NCI-H526 treated with DMSO at 0.1 percent for 48 hours (cell line): ENCODE results near the gene PLCL1.
"Not testable (repeated sequence)": the region's sequence is repeated elsewhere in the genome, so short reads cannot be mapped to it uniquely, and the experiment has no call there.

Experiments
- DNase-seq: peaks from one replicate; lab custom pipeline; 2025; lab: John Stamatoyannopoulos, UW

Gene PLCL1

DNA sequence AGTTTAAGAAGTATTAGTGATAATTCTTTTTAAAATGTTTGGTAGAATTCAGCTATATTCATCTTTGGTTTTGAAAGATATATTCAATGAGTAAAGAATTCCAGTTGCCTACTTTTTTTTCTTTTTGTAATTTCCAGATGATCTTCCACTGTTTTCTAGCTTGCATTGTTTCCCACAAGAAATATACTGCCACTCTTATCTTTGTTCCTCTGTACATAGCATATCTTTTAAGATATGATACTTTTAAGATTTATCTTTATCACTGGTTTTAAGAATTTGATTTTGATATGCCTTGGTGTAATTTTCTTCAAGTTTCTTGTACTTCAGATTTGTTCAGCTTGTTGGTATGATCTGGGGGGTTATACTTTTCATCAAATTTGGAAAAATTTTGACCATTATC lies 374.4 kb downstream of the PLCL1 start:
- DNase-seq: no peak

DNA sequence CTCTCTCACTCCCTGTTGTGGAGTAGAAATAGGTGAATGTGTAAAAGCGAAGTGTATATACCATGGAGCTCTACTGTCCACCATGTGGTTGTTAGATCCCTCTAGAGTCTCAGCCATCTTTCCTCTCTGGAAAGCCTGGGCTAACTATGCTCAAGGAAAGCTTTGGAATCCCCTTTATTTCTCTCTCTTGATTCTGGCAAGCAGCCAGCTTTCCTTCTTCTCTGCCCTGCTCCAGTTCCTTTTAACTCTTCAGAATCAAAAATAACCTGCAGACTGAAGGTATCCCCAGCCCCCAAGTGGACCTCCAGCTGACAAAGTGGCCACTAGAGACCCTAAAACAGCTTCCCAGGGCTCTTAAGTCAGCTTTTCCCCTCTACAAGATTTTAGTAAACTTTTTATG lies 381.9 kb downstream of the PLCL1 start:
- DNase-seq: no peak

DNA sequence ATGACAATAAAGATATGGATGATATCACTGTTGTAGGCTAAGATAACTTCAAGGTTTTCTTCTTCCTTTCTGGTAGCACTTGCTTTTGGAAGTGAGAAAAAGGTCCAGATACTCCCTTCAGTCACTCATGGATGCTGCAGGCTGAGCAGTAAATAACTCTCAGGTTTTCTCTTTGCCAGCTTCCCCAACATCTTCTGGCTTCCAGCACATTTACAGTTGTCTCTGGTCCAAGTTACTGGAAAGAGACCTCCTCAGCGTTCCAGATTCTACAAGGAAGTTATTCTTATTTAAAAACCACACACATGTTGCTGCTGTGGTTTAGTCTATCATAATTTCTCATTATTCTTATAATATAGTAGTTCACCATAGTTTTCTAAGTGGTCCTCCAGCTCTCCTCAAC lies 383.4 kb downstream of the PLCL1 start:
- no peak for DNase-seq

- no peak for DNase-seq
These were observed 384.6 kb downstream of the PLCL1 start for GRCh38 chr2:198188982-198189381.

DNA sequence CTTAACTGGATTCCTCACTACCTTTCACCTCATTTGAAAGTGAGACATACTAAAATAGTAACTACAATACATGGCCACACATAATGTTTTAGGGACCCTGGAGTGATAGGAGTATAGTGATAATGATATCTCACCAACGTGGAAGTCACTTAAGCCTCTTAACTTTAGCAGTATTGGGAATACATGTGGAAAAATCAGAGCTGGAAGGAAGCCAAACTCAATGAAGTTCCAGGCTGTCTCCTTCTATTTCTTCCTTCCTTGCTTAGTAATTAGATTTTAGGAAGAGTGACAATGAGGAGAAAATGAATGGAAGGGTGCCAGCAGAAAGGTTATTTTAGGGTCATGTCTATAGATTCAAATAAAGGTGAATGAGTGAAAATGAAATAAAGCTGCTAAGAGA lies 387.3 kb downstream of the PLCL1 start:
- no peak for DNase-seq

GRCh38 chr2:198196556-198196955 lies 392.2 kb downstream of the PLCL1 start:
- DNase-seq: not testable (repeated sequence)
